K562 (cell line): Measurements from ENCODE around the gene GBA2. TPM values are rescaled to one million over a fixed set of nuclear protein-coding genes. Genes with fewer than 3 reads are reported as not detected.
A peak's percentile ranks its signal among the peaks of the same experiment; 100 is the strongest.

Experiments
- ATF1 ChIP-seq, 2 experiments: fragments of 450-650 bp in 1 of 2; IDR thresholded peaks; 2 replicates each; pipeline ENCODE4 v1.6.1; 2016; ENCODE audit warnings: missing compliant biosample characterization in 1 of 2, missing genetic modification characterization in 1 of 2
- GMEB1 ChIP-seq: fragments of 250-450 bp; sonication (Bioruptor Pico); IDR thresholded peaks from 2 replicates; pipeline ENCODE4 v1.4.0; 2020; ENCODE audit warnings: mild to moderate bottlenecking
- HDAC3 ChIP-seq: fragments of 450-650 bp; IDR thresholded peaks from 2 replicates; pipeline ENCODE4 v1.6.1; 2018; ENCODE audit warnings: borderline replicate concordance, mild to moderate bottlenecking, moderate library complexity; ENCODE audit not compliant: partially characterized antibody
- HINFP ChIP-seq: fragments of 450-650 bp; conservative IDR thresholded peaks from 2 replicates; pipeline ENCODE4 v1.6.1; 2016; ENCODE audit warnings: missing genetic modification characterization, low read depth, mild to moderate bottlenecking, control low read depth, missing compliant biosample characterization
- MAZ ChIP-seq, 2 experiments: fragments of 450-650 bp in 1 of 2; sonication (generic) in 1 of 2; formaldehyde crosslinking; IDR thresholded peaks in 1 of 2; conservative IDR thresholded peaks in 1 of 2; 2 replicates each; pipeline versions ENCODE4 v1.4.0 to v1.5.0; 2020; ENCODE audit warnings: mild to moderate bottlenecking in 1 of 2, missing genetic modification reagents in 1 of 2
- PHF21A ChIP-seq: fragments of 450-650 bp; IDR thresholded peaks from 2 replicates; pipeline ENCODE4 v1.6.1; 2017; ENCODE audit warnings: low read depth, borderline replicate concordance
- SNIP1 ChIP-seq: fragments of 450-650 bp; IDR thresholded peaks from 2 replicates; pipeline ENCODE4 v1.7.1; 2017; ENCODE audit warnings: low read depth, mild to moderate bottlenecking
- TEAD1 ChIP-seq, 2 experiments: fragments of 450-650 bp in 1 of 2; sonication (generic) in 1 of 2; formaldehyde crosslinking; IDR thresholded peaks; 2 replicates each; pipeline versions ENCODE4 v1.4.0 to v1.8.0; 2020 to 2022; ENCODE audit warnings: mild to moderate bottlenecking in 2 of 2, missing genetic modification reagents in 1 of 2
- ZBTB12 ChIP-seq: fragments of 250-450 bp; sonication (Bioruptor Pico); IDR thresholded peaks from 2 replicates; pipeline ENCODE4 v1.4.0; 2020
- ZNF12 ChIP-seq: sonication (generic); formaldehyde crosslinking; IDR thresholded peaks from 2 replicates; pipeline ENCODE4 v1.4.0; 2020; ENCODE audit warnings: mild to moderate bottlenecking, missing genetic modification reagents
- ZNF280A ChIP-seq: fragments of 450-650 bp; IDR thresholded peaks from 2 replicates; pipeline ENCODE4 v1.6.1; 2018; ENCODE audit warnings: mild to moderate bottlenecking, low read depth; ENCODE audit not compliant: partially characterized antibody
- ZNF407 ChIP-seq: fragments of 450-650 bp; IDR thresholded peaks from 2 replicates; pipeline ENCODE4 v1.6.1; 2016; ENCODE audit warnings: low read depth
- polyA plus RNA-seq, 8 experiments: library from polyadenylated mRNA; depleted of rRNA in 4 of 8; stranded (reverse) in 5 of 8; unstranded in 3 of 8; fragments of >200 nt; fragmentation: Nextera tagmentation in 2 of 8; fragmentation: Illumina TruSeq in 1 of 8; extraction: Ambion mirVana in 2 of 8; extraction: Trizol in 1 of 8; gene quantifications; 2 replicates each; pipeline versions ENCODE4 v1.2.1 to v1.2.3, GENCODE V29; 2011 to 2014; ENCODE audit warnings: inconsistent platforms in 1 of 8, missing spikeins in 1 of 8
- total RNA-seq, 7 experiments: library from RNA; depleted of rRNA in 6 of 7; stranded (reverse); fragments of >200 nt in 6 of 7; fragmentation: Illumina TruSeq in 2 of 7; extraction: Trizol in 2 of 7; gene quantifications; 2 replicates each; pipeline versions ENCODE4 v1.2.1 to v1.2.3, GENCODE V29; 2011 to 2021; ENCODE audit warnings: low replicate concordance in 1 of 7

Gene GBA2
- total and polyA plus RNA-seq, 9 of the 15 experiments (the other 6 are each of a cell fraction or from before 2014, with no cell fraction given) = 14.1 to 60.4 (median 32.1) TPM

- TF ChIP-seq ZNF407 (no peak), ZNF12 (CRISPR knock-in tag) (no peak), MAZ (CRISPR knock-in tag; conservative IDR thresholded peaks at IDR 0.05 in 1 of 2, IDR thresholded peaks at IDR 0.05 in 1 of 2) (peak; percentile 47 to 69; a peak in 2 of 4 replicates), GMEB1 (CRISPR knock-in tag) (peak; percentile 32; the same call in 1 of the 2 replicates), HINFP (tag) (no peak; the same call in 1 of the 2 replicates), ATF1 (CRISPR knock-in tag; IDR thresholded peaks at IDR 0.05) (no peak), ATF1 (tag; IDR thresholded peaks at IDR 0.05) (peak; percentile 48), HDAC3 (no peak), TEAD1 (CRISPR knock-in tag; IDR thresholded peaks at IDR 0.05) (no peak), SNIP1 (no peak), ZNF280A (no peak), PHF21A (no peak), ZBTB12 (CRISPR knock-in tag) (no peak)
These were observed at the start of gene GBA2, which contains the start of gene RGP1 (continued) for GRCh38 chr9:35748858-35749514.
